GM23248 (cell line): ENCODE measurements around the gene AEBP1. TPM values are rescaled to one million over a fixed set of nuclear protein-coding genes. Genes with fewer than 3 reads are reported as not detected.

Source experiments
- DNase-seq: peaks from one replicate; pipeline ENCODE4 v3.0.0-alpha.2; 2015
- H2AFZ ChIP-seq: fragments of 200-600 bp; sonication (generic); 2 replicates; pipeline ENCODE4 v1.6.1; 2016; ENCODE audit warnings: antibody characterized with exemption
- H3F3A ChIP-seq: fragments of 200-600 bp; sonication (generic); 2 replicates; pipeline ENCODE4 v1.6.1; 2016; ENCODE audit warnings: mild to moderate bottlenecking, antibody characterized with exemption, mixed run types; ENCODE audit not compliant: insufficient read depth
- H3K27ac ChIP-seq: fragments of 200-600 bp; sonication (generic); 2 replicates; pipeline ENCODE4 v1.5.1; 2016; ENCODE audit warnings: mild to moderate bottlenecking
- H3K27me3 ChIP-seq: fragments of 200-600 bp; sonication (generic); replicated peaks from 2 replicates; pipeline ENCODE4 v1.6.1; 2016; ENCODE audit warnings: mild to moderate bottlenecking; ENCODE audit not compliant: insufficient read depth
- H3K36me3 ChIP-seq: fragments of 200-600 bp; sonication (generic); 2 replicates; pipeline ENCODE4 v1.6.1; 2016; ENCODE audit warnings: low read depth, mild to moderate bottlenecking
- H3K4me1 ChIP-seq: fragments of 200-600 bp; sonication (generic); 2 replicates; pipeline ENCODE4 v1.6.1; 2016; ENCODE audit warnings: mild to moderate bottlenecking; ENCODE audit not compliant: insufficient read depth
- H3K4me2 ChIP-seq: fragments of 200-600 bp; sonication (generic); one replicate; pipeline ENCODE4 v1.6.1; 2016; ENCODE audit warnings: mild to moderate bottlenecking; ENCODE audit not compliant: unreplicated experiment
- H3K4me3 ChIP-seq: fragments of 200-600 bp; sonication (generic); 2 replicates; pipeline ENCODE4 v1.5.1; 2016; ENCODE audit warnings: mild to moderate bottlenecking
- H3K79me2 ChIP-seq: fragments of 200-600 bp; sonication (generic); 2 replicates; pipeline ENCODE4 v1.6.1; 2016; ENCODE audit warnings: mild to moderate bottlenecking; ENCODE audit not compliant: insufficient read depth
- H3K9ac ChIP-seq: fragments of 200-600 bp; sonication (generic); 2 replicates; pipeline ENCODE4 v1.6.1; 2016; ENCODE audit warnings: mild to moderate bottlenecking
- H3K9me2 ChIP-seq: fragments of 200-600 bp; sonication (generic); 2 replicates; pipeline ENCODE4 v1.6.1; 2016; ENCODE audit warnings: mixed run types, mild to moderate bottlenecking, moderate library complexity; ENCODE audit not compliant: insufficient read depth
- H3K9me3 ChIP-seq: fragments of 200-600 bp; sonication (generic); one replicate; pipeline ENCODE4 v1.6.1; 2017; ENCODE audit warnings: low read depth
- H4K20me1 ChIP-seq: fragments of 200-600 bp; sonication (generic); 2 replicates; pipeline ENCODE4 v1.6.0; 2016; ENCODE audit not compliant: insufficient read depth
- EZH2 ChIP-seq: fragments of 200-600 bp; sonication (generic); IDR thresholded peaks from 2 replicates; pipeline ENCODE4 v1.6.1; 2018; ENCODE audit warnings: antibody characterized with exemption, mild to moderate bottlenecking; ENCODE audit not compliant: insufficient read depth, poor library complexity, severe bottlenecking
- EZH2phosphoT487 ChIP-seq: fragments of 200-600 bp; sonication (generic); IDR thresholded peaks from 2 replicates; pipeline ENCODE4 v1.6.1; 2018; ENCODE audit warnings: antibody characterized with exemption, moderate library complexity, mild to moderate bottlenecking, low read depth; ENCODE audit not compliant: insufficient read depth
- WGBS, 2 experiments: methylation state at CpG; one replicate each; pipeline ENCODE4 v1.1.6; 2015 to 2017; ENCODE audit warnings: low lambda C conversion rate in 2 of 2, low coverage in 1 of 2; ENCODE audit errors: missing lambda C conversion rate in 2 of 2; 5-methylcytosine and 5-hydroxymethylcytosine counted together
- in situ Hi-C: fragments of 300-500 bp; cut with MboI; formaldehyde crosslinking; loops from 2 replicates; pipeline ENCODE4 v1.15.0; 2020
- polyA plus RNA-seq: library from polyadenylated mRNA; unstranded; fragments of >200 nt; fragmentation: Nextera tagmentation; extraction: Ambion mirVana; gene quantifications from 2 replicates; pipeline ENCODE4 v1.2.1, GENCODE V29; 2016
- total RNA-seq: library from RNA; depleted of rRNA; stranded (reverse); fragments of >200 nt; shearing (Covaris generic); gene quantifications from 2 replicates; pipeline ENCODE4 v1.2.3, GENCODE V29; 2014

AEBP1 gene
- total and polyA plus RNA-seq, 2 experiments from 2014 or later: 46.6 to 53.0 TPM

- 16% methylated on average over 16 of the region's 16 CpGs for WGBS, 2 experiments
Observed at GRCh38 chr7:44063894-44064651, 40.1 kb upstream of the AEBP1 start.

GRCh38 chr7:44064791-44065430 is 39.2 kb upstream of the AEBP1 start:
- Histone ChIP-seq H3K27me3 (no peaks in the 10 kb centered on the region), H3K4me3 (no peak overlapping the region), H3K4me2 (no peak overlapping the region), H3K9me3 (no peaks in the 10 kb centered on the region), H3K27ac (no peak overlapping the region), H3F3A (peaks cover 14% of the 10 kb centered on the region), H3K79me2 (no peaks in the 10 kb centered on the region), H3K4me1 (no peaks in the 10 kb centered on the region), H2AFZ (no peak overlapping the region), H3K9me2 (no peaks in the 10 kb centered on the region), H3K9ac (no peak overlapping the region), H4K20me1 (no peaks in the 10 kb centered on the region), H3K36me3 (peaks cover 1% of the 10 kb centered on the region; the same call in 1 of the 2 replicates)
- TF ChIP-seq EZH2 (no peak), EZH2phosphoT487 (no peak)
- 22 to 24% methylated on average over 30 to 33 of the region's 33 CpGs for WGBS, 2 experiments
- DNase-seq: peak; percentile 41
- in situ Hi-C loops: no loop called here

More at GRCh38 chr7:44063894-44064651, 40.1 kb upstream of the AEBP1 start:
- Histone ChIP-seq H3K4me1 (no peaks in the 10 kb centered on the region), H3K36me3 (peaks cover 10% of the 10 kb centered on the region; the same call in 1 of the 2 replicates), H3K9ac (no peak overlapping the region), H3K9me2 (no peaks in the 10 kb centered on the region), H3K9me3 (no peaks in the 10 kb centered on the region), H3K4me3 (no peak overlapping the region), H3K79me2 (no peaks in the 10 kb centered on the region), H3K4me2 (no peak overlapping the region), H4K20me1 (no peaks in the 10 kb centered on the region), H2AFZ (no peak overlapping the region), H3K27ac (no peak overlapping the region), H3K27me3 (no peaks in the 10 kb centered on the region), H3F3A (peaks cover 8% of the 10 kb centered on the region)
- TF ChIP-seq EZH2 (no peak), EZH2phosphoT487 (no peak)
- in situ Hi-C loops: no loop called here
- DNase-seq: no peak

- no peaks in the 10 kb centered on the region for H3K9me3 ChIP-seq
- no peaks in the 10 kb centered on the region for H3K79me2 ChIP-seq
- no peaks in the 10 kb centered on the region for H3K36me3 ChIP-seq
- in situ Hi-C loops: no loop called here
- no peak for TF ChIP-seq EZH2phosphoT487
- no peak for TF ChIP-seq EZH2
- H3K9me2 ChIP-seq: no peaks in the 10 kb centered on the region
- H3K4me1 ChIP-seq: 0 out of 2 replicates have a peak, but pooled peaks cover 3% of the 10 kb centered on the region
- H4K20me1 ChIP-seq: no peaks in the 10 kb centered on the region
- 10 to 11% methylated on average over 13 to 14 of the region's 14 CpGs for WGBS, 2 experiments
- no peak within 1 kb of the TSS for H3K4me2 ChIP-seq
- DNase-seq: peak; percentile 30
- no peak within 1 kb of the TSS for H3K4me3 ChIP-seq
- H2AFZ ChIP-seq: no peak within 1 kb of the TSS
- H3F3A ChIP-seq: peaks cover 18% of the 10 kb centered on the region
- H3K27me3 ChIP-seq: no peaks in the 10 kb centered on the region
- H3K27ac ChIP-seq: no peak within 1 kb of the TSS
- no peak within 1 kb of the TSS for H3K9ac ChIP-seq
Observed at GRCh38 chr7:44065431-44066110, 38.6 kb upstream of the AEBP1 start, which contains the start of gene PGAM2. PGAM2 (minus strand) TSS chr7:44065567; CDS start chr7:44065529, 38 bp downstream.

DNA sequence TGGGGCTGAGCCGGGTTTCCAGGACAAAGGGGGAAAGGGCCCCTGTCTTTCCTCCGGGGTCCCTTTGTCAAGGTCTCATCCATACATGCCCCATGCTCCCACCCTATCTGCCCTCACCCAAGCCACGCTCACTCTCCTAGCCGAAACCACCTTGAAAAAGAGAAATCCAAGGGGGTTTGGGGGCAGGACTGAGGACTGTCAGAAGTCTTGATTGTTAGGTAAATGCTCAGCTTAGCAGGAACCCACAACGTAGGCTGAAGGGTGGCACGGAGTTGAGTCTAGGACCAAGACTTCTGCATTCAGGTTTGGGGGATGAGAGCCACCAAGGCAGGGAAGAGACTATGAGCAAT is 38.1 kb upstream of the AEBP1 start:
- Histone ChIP-seq H2AFZ (no peak overlapping the region), H3K9ac (no peak overlapping the region), H3K27ac (no peak overlapping the region), H3K4me2 (no peak overlapping the region), H3K79me2 (no peaks in the 10 kb centered on the region), H3K27me3 (no peaks in the 10 kb centered on the region), H3F3A (peaks cover 23% of the 10 kb centered on the region), H4K20me1 (no peaks in the 10 kb centered on the region), H3K9me2 (no peaks in the 10 kb centered on the region), H3K36me3 (no peaks in the 10 kb centered on the region), H3K4me3 (no peak overlapping the region), H3K4me1 (0 out of 2 replicates have a peak, but pooled peaks cover 8% of the 10 kb centered on the region), H3K9me3 (no peaks in the 10 kb centered on the region)
- WGBS, 2 experiments: 54 to 58% methylated on average over 5 to 6 of the region's 6 CpGs
- in situ Hi-C loops: no loop called here
- DNase-seq: no peak
- TF ChIP-seq EZH2phosphoT487 (no peak), EZH2 (no peak)
